ENCODE measurements around the gene RBL1. TPM values are rescaled to one million over a fixed set of nuclear protein-coding genes. Genes with fewer than 3 reads are reported as not detected.

The RBL1 gene
- total and polyA plus RNA-seq, 2 of the 4 experiments (the other 2 are of a cell fraction), result 3.3 to 7.5 TPM

DNA sequence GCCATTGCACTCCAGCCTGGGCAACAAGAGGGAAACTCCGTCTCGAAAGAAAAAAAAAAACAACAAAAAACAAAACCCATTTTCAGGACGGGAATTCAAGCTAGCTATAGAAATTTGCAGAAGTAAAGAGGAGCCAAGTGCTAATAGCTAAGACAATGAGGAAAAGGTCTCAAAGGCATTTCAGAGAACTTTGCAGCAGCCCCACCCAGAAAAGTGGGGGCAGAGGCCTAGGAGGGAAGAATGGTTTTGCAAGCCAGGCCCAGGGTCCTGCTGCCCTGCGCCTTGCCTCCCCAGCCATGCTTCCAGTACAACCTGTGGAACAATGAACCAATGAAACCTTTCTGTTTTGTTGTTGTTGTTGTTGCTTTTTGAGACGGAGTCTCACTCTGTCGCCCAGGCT is 106.0 kb downstream of the RBL1 start:
- H2AFZ ChIP-seq (replicated peaks; ENCODE audit: low read length, poor library complexity), result no peak overlapping the region
- no peak overlapping the region for H2AK9ac ChIP-seq (replicated peaks; ENCODE audit: low read depth, low read length, poor library complexity)
- H2BK20ac ChIP-seq (ENCODE audit: low read depth, low read length), result no peak overlapping the region
- H4K91ac ChIP-seq (ENCODE audit: insufficient read depth, low read depth, low read length), result no peak overlapping the region
- H3K18ac ChIP-seq (ENCODE audit: low read depth, low read length), result no peak overlapping the region
- TF ChIP-seq SMC3 (IDR thresholded peaks at IDR 0.05; ENCODE audit: low read depth, low read length), result no peak
- TF ChIP-seq, protein P1, sequence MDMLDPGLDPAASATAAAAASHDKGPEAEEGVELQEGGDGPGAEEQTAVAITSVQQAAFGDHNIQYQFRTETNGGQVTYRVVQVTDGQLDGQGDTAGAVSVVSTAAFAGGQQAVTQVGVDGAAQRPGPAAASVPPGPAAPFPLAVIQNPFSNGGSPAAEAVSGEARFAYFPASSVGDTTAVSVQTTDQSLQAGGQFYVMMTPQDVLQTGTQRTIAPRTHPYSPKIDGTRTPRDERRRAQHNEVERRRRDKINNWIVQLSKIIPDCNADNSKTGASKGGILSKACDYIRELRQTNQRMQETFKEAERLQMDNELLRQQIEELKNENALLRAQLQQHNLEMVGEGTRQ (IDR thresholded peaks at IDR 0.05; ENCODE audit: low read depth, low read length), result no peak
- TF ChIP-seq, protein P2, sequence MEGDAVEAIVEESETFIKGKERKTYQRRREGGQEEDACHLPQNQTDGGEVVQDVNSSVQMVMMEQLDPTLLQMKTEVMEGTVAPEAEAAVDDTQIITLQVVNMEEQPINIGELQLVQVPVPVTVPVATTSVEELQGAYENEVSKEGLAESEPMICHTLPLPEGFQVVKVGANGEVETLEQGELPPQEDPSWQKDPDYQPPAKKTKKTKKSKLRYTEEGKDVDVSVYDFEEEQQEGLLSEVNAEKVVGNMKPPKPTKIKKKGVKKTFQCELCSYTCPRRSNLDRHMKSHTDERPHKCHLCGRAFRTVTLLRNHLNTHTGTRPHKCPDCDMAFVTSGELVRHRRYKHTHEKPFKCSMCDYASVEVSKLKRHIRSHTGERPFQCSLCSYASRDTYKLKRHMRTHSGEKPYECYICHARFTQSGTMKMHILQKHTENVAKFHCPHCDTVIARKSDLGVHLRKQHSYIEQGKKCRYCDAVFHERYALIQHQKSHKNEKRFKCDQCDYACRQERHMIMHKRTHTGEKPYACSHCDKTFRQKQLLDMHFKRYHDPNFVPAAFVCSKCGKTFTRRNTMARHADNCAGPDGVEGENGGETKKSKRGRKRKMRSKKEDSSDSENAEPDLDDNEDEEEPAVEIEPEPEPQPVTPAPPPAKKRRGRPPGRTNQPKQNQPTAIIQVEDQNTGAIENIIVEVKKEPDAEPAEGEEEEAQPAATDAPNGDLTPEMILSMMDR (conservative IDR thresholded peaks at IDR 0.05; ENCODE audit: low read depth, low read length), result no peak
- no peak for TF ChIP-seq FOS (IDR thresholded peaks at IDR 0.05; ENCODE audit: low read depth, low read length)
- TF ChIP-seq CHD1 (IDR thresholded peaks at IDR 0.05; ENCODE audit: low read depth, low read length), result no peak
- no peak for TF ChIP-seq CEBPB (IDR thresholded peaks at IDR 0.05; ENCODE audit: low read depth, low read length)
- TF ChIP-seq NFE2L2 (IDR thresholded peaks at IDR 0.05; ENCODE audit: low read depth, low read length), result no peak
- TF ChIP-seq RCOR1 (IDR thresholded peaks at IDR 0.05; ENCODE audit: insufficient replicate concordance, low read length), result no peak
- TF ChIP-seq RAD21 (IDR thresholded peaks at IDR 0.05; ENCODE audit: low read length), result no peak
- no peak for TF ChIP-seq MXI1 (IDR thresholded peaks at IDR 0.05; ENCODE audit: borderline replicate concordance, low read depth, low read length)
- no peak for TF ChIP-seq POLR2A (IDR thresholded peaks at IDR 0.05; ENCODE audit: low read depth, low read length)
- no peak for TF ChIP-seq RFX5 (IDR thresholded peaks at IDR 0.05; ENCODE audit: low read depth, low read length)
- TF ChIP-seq, protein P3, sequence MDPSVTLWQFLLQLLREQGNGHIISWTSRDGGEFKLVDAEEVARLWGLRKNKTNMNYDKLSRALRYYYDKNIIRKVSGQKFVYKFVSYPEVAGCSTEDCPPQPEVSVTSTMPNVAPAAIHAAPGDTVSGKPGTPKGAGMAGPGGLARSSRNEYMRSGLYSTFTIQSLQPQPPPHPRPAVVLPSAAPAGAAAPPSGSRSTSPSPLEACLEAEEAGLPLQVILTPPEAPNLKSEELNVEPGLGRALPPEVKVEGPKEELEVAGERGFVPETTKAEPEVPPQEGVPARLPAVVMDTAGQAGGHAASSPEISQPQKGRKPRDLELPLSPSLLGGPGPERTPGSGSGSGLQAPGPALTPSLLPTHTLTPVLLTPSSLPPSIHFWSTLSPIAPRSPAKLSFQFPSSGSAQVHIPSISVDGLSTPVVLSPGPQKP (IDR thresholded peaks at IDR 0.05; ENCODE audit: borderline replicate concordance, low read depth, low read length), result no peak
- no peak for TF ChIP-seq MAFK (IDR thresholded peaks at IDR 0.05; ENCODE audit: low read depth, low read length)
- no peak for TF ChIP-seq BHLHE40 (IDR thresholded peaks at IDR 0.05; ENCODE audit: low read depth, low read length)
- no peak for TF ChIP-seq MAZ (IDR thresholded peaks at IDR 0.05; ENCODE audit: borderline replicate concordance, low read depth, low read length)
- DNase-seq (no peak), ATAC-seq (ENCODE audit: low read depth) (no peak)
- H3K27ac ChIP-seq (ENCODE audit: insufficient read depth, low read length), result no peak overlapping the region
- no peak overlapping the region for H3K14ac ChIP-seq (replicated peaks; ENCODE audit: low read depth, low read length)
- H2BK15ac ChIP-seq (ENCODE audit: low read depth, low read length), result no peak overlapping the region
- BruUV-seq (replicated peaks), result no TSS peak
- H2AK5ac ChIP-seq (ENCODE audit: low read depth, low read length), result no peak overlapping the region
- dilution Hi-C loops (cut with HindIII; ENCODE audit: low sequenced_read_pairs, unreplicated experiment) (no loop called here), intact Hi-C loops (cut with micrococcal nuclease) (no loop called here), in situ Hi-C loops (cut with MboI; ENCODE audit: low sequenced_read_pairs) (no loop called here)
- H3K56ac ChIP-seq (ENCODE audit: extremely low read depth, insufficient read depth, low read length), result no peak overlapping the region
- no peak overlapping the region for H3K9ac ChIP-seq (ENCODE audit: low read depth, low read length)
- H3K4me2 ChIP-seq (ENCODE audit: low read depth, low read length), result no peak overlapping the region
- ChIA-PET CTCF (no interaction called here), POLR2A (ENCODE audit: unreplicated experiment) (no interaction called here)
- H4K20me1 ChIP-seq (ENCODE audit: insufficient read depth, low read length), result no peaks in the 10 kb centered on the region
- H3K4me1 ChIP-seq (ENCODE audit: control insufficient read depth, insufficient read depth, low read length), result no peaks in the 10 kb centered on the region
- no peak overlapping the region for H3K4me3 ChIP-seq (ENCODE audit: insufficient read depth, low read depth, low read length)
- H3K23ac ChIP-seq (ENCODE audit: low read depth, low read length), result no peak overlapping the region
- peaks cover 2% of the 10 kb centered on the region for H3K9me3 ChIP-seq (ENCODE audit: control insufficient read depth, insufficient read depth, low read length)
- no peak overlapping the region for H4K5ac ChIP-seq (ENCODE audit: low read depth, low read length)
- no CpG with 5 or more reads among the region's 6 CpGs for WGBS, 2 experiments (ENCODE audit: extremely low coverage in 2 of 2, insufficient read length in 1 of 2)
- H2BK120ac ChIP-seq (ENCODE audit: low read depth, low read length), result no peak overlapping the region
- H3K4ac ChIP-seq (ENCODE audit: low read depth, low read length), result no peak overlapping the region
- H3K79me1 ChIP-seq (ENCODE audit: low read depth in 1 of 2, low read length in 2 of 2), result no peaks in the 10 kb centered on the region
- no peak overlapping the region for H4K8ac ChIP-seq (ENCODE audit: low read depth in 2 of 2, low read length in 2 of 2)
- no peaks in the 10 kb centered on the region for H3K36me3 ChIP-seq (ENCODE audit: control insufficient read depth, insufficient read depth, low read length)
- no peaks in the 10 kb centered on the region for H3K9me1 ChIP-seq (ENCODE audit: insufficient read depth, low read length)
- H3K27me3 ChIP-seq (ENCODE audit: control insufficient read depth, insufficient read depth, low read length), result no peaks in the 10 kb centered on the region
- H2BK5ac ChIP-seq (ENCODE audit: low read depth, low read length, poor library complexity, severe bottlenecking), result no peak overlapping the region

Data from IMR-90 (cell line).